Measurements from ENCODE around the gene MSLN.

The MSLN gene

GRCh38 chr16:807347-808084 lies 47.0 kb downstream of the MSLN start:
- DNase-seq (ENCODE audit: low read depth): peak; percentile 67

- DNase-seq (ENCODE audit: low read depth): no peak
Observed at GRCh38 chr16:808085-808386, 47.5 kb downstream of the MSLN start.

GRCh38 chr16:813204-813915 lies 52.8 kb downstream of the MSLN start:
- peak; percentile 40 for DNase-seq (ENCODE audit: low read depth)

- DNase-seq (ENCODE audit: low read depth): no peak
Observed at GRCh38 chr16:813916-814412, 53.4 kb downstream of the MSLN start.

DNA sequence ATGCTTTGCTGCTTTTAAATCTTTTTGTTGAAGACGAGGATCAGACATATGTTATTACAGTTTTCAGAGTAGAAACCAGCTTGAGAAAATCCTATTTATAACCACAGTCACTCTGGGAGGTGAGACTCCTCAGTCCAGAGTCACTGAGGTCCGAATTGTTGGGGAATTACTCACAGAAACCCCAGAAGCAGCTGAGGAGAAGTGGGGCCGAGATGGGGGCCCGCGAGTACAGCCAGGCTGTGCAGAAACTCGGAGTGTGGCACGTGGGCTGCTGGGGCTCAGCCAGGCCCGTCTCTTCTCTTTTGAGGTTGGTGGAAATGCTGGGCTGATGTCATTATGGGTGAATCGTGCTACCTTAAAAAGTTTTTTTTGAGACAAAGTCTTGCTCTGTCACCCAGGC lies 54.4 kb downstream of the MSLN start:
- no peak for DNase-seq (ENCODE audit: low read depth)

DNA sequence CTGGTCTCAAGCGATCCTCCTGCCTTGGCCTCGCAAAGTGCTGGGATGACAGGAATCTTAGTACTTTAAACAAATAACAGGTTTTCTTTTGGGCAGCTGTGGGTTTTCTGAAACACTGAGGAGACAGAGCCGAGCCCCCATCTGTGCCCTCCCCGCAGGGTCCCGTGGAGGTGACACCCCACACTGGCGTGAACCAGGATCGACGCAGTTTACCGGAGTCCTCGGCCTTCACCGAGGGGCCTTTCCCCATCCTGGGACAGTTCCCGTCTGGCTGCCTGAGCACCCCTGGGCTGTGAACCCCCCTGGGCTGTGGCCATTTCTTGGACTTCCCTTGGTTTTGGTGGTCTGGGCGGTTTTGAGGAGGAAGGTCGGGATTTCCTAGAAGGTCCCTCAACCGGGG lies 55.3 kb downstream of the MSLN start:
- no peak for DNase-seq (ENCODE audit: low read depth)

- no peak for DNase-seq (ENCODE audit: low read depth)
Observed at GRCh38 chr16:817001-817906, 56.7 kb downstream of the MSLN start.

DNA sequence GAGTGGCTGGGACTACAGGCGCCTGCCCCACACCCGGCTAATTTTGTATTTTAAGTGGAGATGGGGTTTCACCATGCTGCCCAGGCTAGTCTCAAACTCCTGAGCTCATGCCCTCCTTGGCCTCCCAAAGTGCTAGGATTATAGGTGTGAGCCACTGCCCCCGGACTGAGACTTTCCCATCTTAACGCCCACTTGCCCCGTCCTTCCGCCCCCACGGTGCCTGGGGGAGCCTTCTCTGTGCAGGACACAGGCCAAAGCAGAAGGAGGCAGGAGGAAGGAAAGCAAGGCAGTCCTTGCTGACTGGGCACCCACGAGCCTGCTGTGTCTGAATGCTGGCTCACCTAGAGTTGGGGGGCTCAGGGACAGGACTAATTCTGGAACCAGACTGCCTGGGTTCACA lies 57.6 kb downstream of the MSLN start:
- no peak for DNase-seq (ENCODE audit: low read depth)

Data from activated T-cell treated with anti-CD3 and anti-CD28 coated beads for 1 hour (primary cell).